K562 (cell line): ENCODE data around the gene ATXN10. TPM values are rescaled to one million over a fixed set of nuclear protein-coding genes. Genes with fewer than 3 reads are reported as not detected.

Experiments
- ATAC-seq: fragments of 200-7000 bp; cut with Tn5 transposase; 3 replicates; pipeline ENCODE4 v1.9.1; 2020; ENCODE audit warnings: moderate library complexity
- BruUV-seq: library from RNA; stranded (reverse); fragments of 400-500 nt; replicated peaks from 2 replicates; lab custom pipeline; 2021; lab: Mats Ljungman, UMichigan
- CTCF ChIA-PET: fragments of 300-600 bp; formaldehyde crosslinking; extraction: SDS; loops from one replicate; lab custom pipeline; 2021; ENCODE audit warnings: low intra/inter-chr PET ratio; lab: Yijun Ruan, JAX
- POLR2A ChIA-PET: fragments of 300-600, 350-650 bp; sonication (Branson Sonifier 250); formaldehyde crosslinking; extraction: SDS; loops from one replicate; lab custom pipeline; 2021; ENCODE audit warnings: antibody characterized with exemption, inconsistent platforms; lab: Yijun Ruan, JAX
- DNase-seq, 4 experiments: peaks; one replicate each; pipeline versions ENCODE4 v3.0.0 to v3.0.0-alpha.2; 2011 to 2018; ENCODE audit warnings: low spot score in 3 of 4, mixed read lengths in 3 of 4; ENCODE audit errors: extremely low read depth in 1 of 4
- FAIRE-seq: peaks from 2 replicates; lab custom pipeline; 2011; peaks lifted over from hg19 to GRCh38; lab: Jason Lieb, UNC
- H2AFZ ChIP-seq: 2 replicates; pipeline ENCODE4 v1.6.0; 2011; ENCODE audit warnings: low read depth, low read length, control low read depth, inconsistent platforms
- H3K27ac ChIP-seq: fragments of 200-600 bp; 3 replicates; pipeline ENCODE4 v1.8.0; 2011; ENCODE audit warnings: low read depth, mild to moderate bottlenecking, control low read depth, inconsistent platforms, low read length, moderate library complexity, mixed read lengths; ENCODE audit errors: extremely low read depth
- H3K27me3 ChIP-seq, 2 experiments: fragments of 300-600 bp in 1 of 2; 2 replicates in 1 of 2; 3 replicates in 1 of 2; pipeline versions ENCODE4 v1.6.0 to v1.8.0; 2011; ENCODE audit warnings: inconsistent platforms in 2 of 2, low read length in 2 of 2, mild to moderate bottlenecking in 1 of 2, mixed read lengths in 1 of 2, moderate library complexity in 1 of 2; ENCODE audit not compliant: control insufficient read depth in 2 of 2, insufficient read depth in 2 of 2
- H3K36me3 ChIP-seq: fragments of 300-600 bp; 3 replicates; pipeline ENCODE4 v1.8.0; 2011; ENCODE audit warnings: mild to moderate bottlenecking, low read length, inconsistent platforms; ENCODE audit not compliant: control insufficient read depth, insufficient read depth
- H3K4me1 ChIP-seq, 2 experiments: fragments of 200-600 bp in 1 of 2; replicated peaks in 1 of 2; 2 replicates in 1 of 2; 3 replicates in 1 of 2; pipeline versions ENCODE4 v1.5.1 to v1.8.0; 2011; ENCODE audit warnings: inconsistent platforms in 2 of 2, low read length in 2 of 2, mild to moderate bottlenecking in 1 of 2, mixed read lengths in 1 of 2, moderate library complexity in 1 of 2; ENCODE audit not compliant: control insufficient read depth in 2 of 2, insufficient read depth in 2 of 2
- H3K4me2 ChIP-seq: 2 replicates; pipeline ENCODE4 v1.6.1; 2011; ENCODE audit warnings: low read length, control low read depth, inconsistent platforms, mixed read lengths; ENCODE audit not compliant: insufficient read depth
- H3K4me3 ChIP-seq: fragments of 200-600 bp; sonication (generic), shearing (Covaris generic); 2 replicates; pipeline ENCODE4 v1.5.1; 2016; ENCODE audit warnings: control low read depth, inconsistent platforms
- H3K79me2 ChIP-seq: fragments of 200-600 bp; 3 replicates; pipeline ENCODE4 v1.8.0; 2011; ENCODE audit warnings: low read length, inconsistent platforms; ENCODE audit not compliant: control insufficient read depth, insufficient read depth
- H3K9ac ChIP-seq, 2 experiments: 2 replicates each; pipeline versions ENCODE4 v1.6.0 to v1.6.1; 2011; ENCODE audit warnings: low read depth in 2 of 2, low read length in 2 of 2, control low read depth in 1 of 2, inconsistent platforms in 1 of 2, mild to moderate bottlenecking in 1 of 2, mixed read lengths in 1 of 2; ENCODE audit not compliant: insufficient read depth in 1 of 2
- H3K9me1 ChIP-seq: one replicate; pipeline ENCODE4 v1.6.0; 2011; ENCODE audit warnings: inconsistent platforms, mild to moderate bottlenecking, low read length, moderate library complexity; ENCODE audit not compliant: control insufficient read depth, insufficient read depth
- H3K9me3 ChIP-seq: replicated peaks from 2 replicates; pipeline ENCODE4 v1.5.1; 2011; ENCODE audit warnings: low read depth, low read length, inconsistent platforms; ENCODE audit not compliant: control insufficient read depth, insufficient read depth
- H4K20me1 ChIP-seq: replicated peaks from 2 replicates; pipeline ENCODE4 v1.6.1; 2011; ENCODE audit warnings: low read length, inconsistent platforms, mixed read lengths; ENCODE audit not compliant: control insufficient read depth, insufficient read depth
- BRD9 ChIP-seq: fragments of 450-650 bp; IDR thresholded peaks from 2 replicates; pipeline ENCODE4 v1.6.1; 2018; ENCODE audit warnings: low read depth; ENCODE audit not compliant: partially characterized antibody
- EGR1 ChIP-seq: fragments of 450-650 bp; conservative IDR thresholded peaks from 2 replicates; pipeline ENCODE4 v1.6.1; 2017; ENCODE audit warnings: mild to moderate bottlenecking
- HCFC1 ChIP-seq: IDR thresholded peaks from 2 replicates; pipeline ENCODE4 v1.6.1; 2012; ENCODE audit warnings: low read depth, low read length, improper control_type of control experiment
- HEY1 ChIP-seq: fragments of 250-450 bp; sonication (Bioruptor Pico); IDR thresholded peaks from 2 replicates; pipeline ENCODE4 v1.5.0; 2020; ENCODE audit warnings: mild to moderate bottlenecking, moderate library complexity, borderline replicate concordance
- KLF6 ChIP-seq: fragments of 250-450 bp; sonication (Bioruptor Pico); IDR thresholded peaks from 2 replicates; pipeline ENCODE4 v1.4.0; 2020; ENCODE audit warnings: mild to moderate bottlenecking, moderate library complexity, borderline replicate concordance
- RB1 ChIP-seq: fragments of 450-650 bp; IDR thresholded peaks from 2 replicates; pipeline ENCODE4 v1.6.1; 2017; ENCODE audit warnings: low read depth, mild to moderate bottlenecking
- TFE3 ChIP-seq: fragments of 450-650 bp; formaldehyde crosslinking; IDR thresholded peaks from 2 replicates; pipeline ENCODE4 v1.4.0; 2020; ENCODE audit warnings: mild to moderate bottlenecking, mixed read lengths
- WGBS: fragments of 100-300 bp; shearing (Covaris generic); methylation state at CpG from one replicate; pipeline ENCODE4 v1.1.6; 2016; ENCODE audit warnings: low coverage, mixed read lengths; ENCODE audit not compliant: insufficient coverage; ENCODE audit errors: missing lambda C conversion rate; 5-methylcytosine and 5-hydroxymethylcytosine counted together
- in situ Hi-C: fragments of 300-500 bp; cut with MboI; formaldehyde crosslinking; loops from 4 replicates; pipeline ENCODE4 v1.15.0; 2018; ENCODE audit warnings: inconsistent platforms, mixed read lengths
- intact Hi-C: fragments of 100-400 bp; cut with micrococcal nuclease; formaldehyde crosslinking; loops from 2 replicates; pipeline ENCODE4 v1.14.2; 2022
- polyA plus RNA-seq, 8 experiments: library from polyadenylated mRNA; depleted of rRNA in 4 of 8; stranded (reverse) in 5 of 8; unstranded in 3 of 8; fragments of >200 nt; fragmentation: Nextera tagmentation in 2 of 8; fragmentation: Illumina TruSeq in 1 of 8; extraction: Ambion mirVana in 2 of 8; extraction: Trizol in 1 of 8; gene quantifications; 2 replicates each; pipeline versions ENCODE4 v1.2.1 to v1.2.3, GENCODE V29; 2011 to 2014; ENCODE audit warnings: inconsistent platforms in 1 of 8, missing spikeins in 1 of 8
- total RNA-seq, 7 experiments: library from RNA; depleted of rRNA in 6 of 7; stranded (reverse); fragments of >200 nt in 6 of 7; fragmentation: Illumina TruSeq in 2 of 7; extraction: Trizol in 2 of 7; gene quantifications; 2 replicates each; pipeline versions ENCODE4 v1.2.1 to v1.2.3, GENCODE V29; 2011 to 2021; ENCODE audit warnings: low replicate concordance in 1 of 7

The ATXN10 gene
- total and polyA plus RNA-seq, 9 of the 15 experiments (the other 6 are each of a cell fraction or from before 2014, with no cell fraction given), result 11.5 to 190 (median 33.6) TPM

- in situ Hi-C loops, result no loop called here
These were observed 213.7 kb downstream of the ATXN10 start for GRCh38 chr22:45885171-45885840.

More at GRCh38 chr22:45885171-45885840, 213.7 kb downstream of the ATXN10 start:
- TF ChIP-seq HEY1 (CRISPR knock-in tag) (no peak), KLF6 (CRISPR knock-in tag) (no peak), RB1 (no peak), BRD9 (no peak), EGR1 (no peak), HCFC1 (no peak), TFE3 (CRISPR knock-in tag) (no peak)
- BruUV-seq, result no TSS peak
- Histone ChIP-seq H3K36me3 (no peaks in the 10 kb centered on the region), H3K4me1 (peaks cover 0 to 27% of the 10 kb centered on the region in 2 experiments; a peak in 2 of 5 replicates), H4K20me1 (peaks cover 6% of the 10 kb centered on the region), H3K27ac (no peak overlapping the region), H3K27me3 (peaks cover 6 to 64% of the 10 kb centered on the region in 2 experiments), H3K79me2 (no peaks in the 10 kb centered on the region), H3K9me1 (no peaks in the 10 kb centered on the region), H3K4me3 (no peak overlapping the region), H3K9ac (no peak overlapping the region), H3K9me3 (no peaks in the 10 kb centered on the region), H3K4me2 (no peak overlapping the region), H2AFZ (no peak overlapping the region)
- ChIA-PET CTCF (no interaction called here), POLR2A (interaction anchor here (0.6 to 0.7 kb wide), 2 partner anchors 94 to 314 kb away, joined by 3 read pairs; no protein-coding TSS in a partner anchor)
- FAIRE-seq (no peak), DNase-seq (no peak), ATAC-seq (no peak)
- intact Hi-C loops, result no loop called here
- WGBS, result 0% methylated on average over 2 of the region's 16 CpGs
